ENCODE data around the gene BMP2. TPM values are rescaled to one million over a fixed set of nuclear protein-coding genes. Genes with fewer than 3 reads are reported as not detected.

Gene BMP2
- total RNA-seq (2021) = not detected in 2 replicates
- percentile 7 among the genes with signal in this experiment for Bru-seq, nascent RNA
- BruChase-seq, experiment 1, labeled RNA remaining after a 2-hour chase = percentile 6 among the genes with signal in this experiment
- BruChase-seq, experiment 2, labeled RNA remaining after a 6-hour chase = percentile 6 among the genes with signal in this experiment
- long read RNA-seq = 0 reads

DNA sequence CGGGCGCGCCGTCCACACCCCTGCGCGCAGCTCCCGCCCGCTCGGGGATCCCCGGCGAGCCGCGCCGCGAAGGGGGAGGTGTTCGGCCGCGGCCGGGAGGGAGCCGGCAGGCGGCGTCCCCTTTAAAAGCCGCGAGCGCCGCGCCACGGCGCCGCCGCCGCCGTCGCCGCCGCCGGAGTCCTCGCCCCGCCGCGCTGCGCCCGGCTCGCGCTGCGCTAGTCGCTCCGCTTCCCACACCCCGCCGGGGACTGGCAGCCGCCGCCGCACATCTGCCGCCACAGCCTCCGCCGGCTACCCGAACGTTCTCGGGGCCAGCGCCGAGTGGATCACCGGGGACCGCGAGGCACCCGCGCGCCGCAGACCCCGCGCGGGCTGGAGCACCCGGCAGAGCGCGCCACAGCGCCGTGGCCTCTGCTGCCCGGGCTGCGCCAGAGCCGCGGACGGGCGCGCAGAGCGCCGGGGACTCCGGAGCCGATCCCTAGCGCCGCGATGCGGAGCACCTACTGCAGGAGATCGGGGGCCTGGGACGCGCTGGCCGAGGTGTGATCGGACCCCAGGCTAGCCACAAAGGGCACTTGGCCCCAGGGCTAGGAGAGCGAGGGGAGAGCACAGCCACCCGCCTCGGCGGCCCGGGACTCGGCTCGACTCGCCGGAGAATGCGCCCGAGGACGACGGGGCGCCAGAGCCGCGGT, at the start of gene BMP2:
TSS of gene BMP2 (plus strand) at position 151 of the 692 bp plus-strand sequence. CDS start 2,441 bp downstream, outside the sequence.
- intact Hi-C loops (cut with micrococcal nuclease; ENCODE audit: unreplicated experiment) = loop anchor here (5.0 kb wide), 3 partner anchors 520 to 1955 kb away; no protein-coding TSS in a partner anchor
- Histone ChIP-seq H3K4me3 (ENCODE audit: low read depth, low read length, poor library complexity, severe bottlenecking) (peak within 1 kb of the TSS; percentile 41), H3K9me3 (ENCODE audit: low read depth, low read length, poor library complexity, severe bottlenecking) (no peaks in the 10 kb centered on the region), H3K27ac (ENCODE audit: low read depth, low read length, poor library complexity, severe bottlenecking) (no peak within 1 kb of the TSS), H3K27me3 (replicated peaks; ENCODE audit: insufficient read depth, low read depth, low read length, poor library complexity) (peaks cover 72% of the 10 kb centered on the region), H3K4me1 (ENCODE audit: insufficient read depth, low read length, poor library complexity, severe bottlenecking) (peaks cover 5% of the 10 kb centered on the region), H3K36me3 (ENCODE audit: insufficient read depth, low read length, poor library complexity, severe bottlenecking) (no peaks in the 10 kb centered on the region)
- ChIA-PET POLR2A (ENCODE audit: low non-redundant PET) (no interaction called here), CTCF (interaction anchor here (0.6 kb wide), 1 partner anchor 9 kb away, joined by 6 read pairs; no protein-coding TSS in a partner anchor)
- no TSS peak for BruUV-seq (replicated peaks)
- DNase-seq (ENCODE audit: low spot score) = peak; percentile 49
- TF ChIP-seq EZH2 (IDR thresholded peaks at IDR 0.05; ENCODE audit: borderline replicate concordance, low read depth, low read length, poor library complexity, severe bottlenecking) (no peak), CTCF (conservative IDR thresholded peaks at IDR 0.05; ENCODE audit: low read depth, low read length) (no peak)

- no peak for DNase-seq (ENCODE audit: low spot score)
- peaks cover 4% of the 10 kb centered on the region for H3K27me3 ChIP-seq (replicated peaks; ENCODE audit: insufficient read depth, low read depth, low read length, poor library complexity)
- H3K36me3 ChIP-seq (ENCODE audit: insufficient read depth, low read length, poor library complexity, severe bottlenecking) = no peaks in the 10 kb centered on the region
- BruUV-seq (replicated peaks) = no TSS peak
- no peaks in the 10 kb centered on the region for H3K4me1 ChIP-seq (ENCODE audit: insufficient read depth, low read length, poor library complexity, severe bottlenecking)
- intact Hi-C loops (cut with micrococcal nuclease; ENCODE audit: unreplicated experiment) = no loop called here
- ChIA-PET POLR2A (ENCODE audit: low non-redundant PET) (no interaction called here), CTCF (no interaction called here)
- no peak overlapping the region for H3K4me3 ChIP-seq (ENCODE audit: low read depth, low read length, poor library complexity, severe bottlenecking)
- no peak overlapping the region for H3K27ac ChIP-seq (ENCODE audit: low read depth, low read length, poor library complexity, severe bottlenecking)
- H3K9me3 ChIP-seq (ENCODE audit: low read depth, low read length, poor library complexity, severe bottlenecking) = no peaks in the 10 kb centered on the region
- TF ChIP-seq CTCF (conservative IDR thresholded peaks at IDR 0.05; ENCODE audit: low read depth, low read length) (no peak), EZH2 (IDR thresholded peaks at IDR 0.05; ENCODE audit: borderline replicate concordance, low read depth, low read length, poor library complexity, severe bottlenecking) (no peak)
Observed at GRCh38 chr20:6718662-6719368, 48.7 kb upstream of the BMP2 start.

GRCh38 chr20:6719369-6719721, 48.1 kb upstream of the BMP2 start:
- no peak for DNase-seq (ENCODE audit: low spot score)
- H3K9me3 ChIP-seq (ENCODE audit: low read depth, low read length, poor library complexity, severe bottlenecking) = no peaks in the 10 kb centered on the region
- CTCF ChIA-PET = no interaction called here
- no peaks in the 10 kb centered on the region for H3K36me3 ChIP-seq (ENCODE audit: insufficient read depth, low read length, poor library complexity, severe bottlenecking)
- TF ChIP-seq CTCF (conservative IDR thresholded peaks at IDR 0.05; ENCODE audit: low read depth, low read length) (no peak), EZH2 (IDR thresholded peaks at IDR 0.05; ENCODE audit: borderline replicate concordance, low read depth, low read length, poor library complexity, severe bottlenecking) (no peak)
- POLR2A ChIA-PET (ENCODE audit: low non-redundant PET) = no interaction called here
- no peak overlapping the region for H3K4me3 ChIP-seq (ENCODE audit: low read depth, low read length, poor library complexity, severe bottlenecking)
- BruUV-seq (replicated peaks) = no TSS peak
- intact Hi-C loops (cut with micrococcal nuclease; ENCODE audit: unreplicated experiment) = no loop called here
- H3K27me3 ChIP-seq (replicated peaks; ENCODE audit: insufficient read depth, low read depth, low read length, poor library complexity) = peaks cover 4% of the 10 kb centered on the region
- no peak overlapping the region for H3K27ac ChIP-seq (ENCODE audit: low read depth, low read length, poor library complexity, severe bottlenecking)
- no peaks in the 10 kb centered on the region for H3K4me1 ChIP-seq (ENCODE audit: insufficient read depth, low read length, poor library complexity, severe bottlenecking)
